ENCODE results near the gene ATXN1. TPM values are rescaled to one million over a fixed set of nuclear protein-coding genes. Genes with fewer than 3 reads are reported as not detected.

The ATXN1 gene
- total RNA-seq, 1 experiment from 2014 or later: under 0.01 TPM

DNA sequence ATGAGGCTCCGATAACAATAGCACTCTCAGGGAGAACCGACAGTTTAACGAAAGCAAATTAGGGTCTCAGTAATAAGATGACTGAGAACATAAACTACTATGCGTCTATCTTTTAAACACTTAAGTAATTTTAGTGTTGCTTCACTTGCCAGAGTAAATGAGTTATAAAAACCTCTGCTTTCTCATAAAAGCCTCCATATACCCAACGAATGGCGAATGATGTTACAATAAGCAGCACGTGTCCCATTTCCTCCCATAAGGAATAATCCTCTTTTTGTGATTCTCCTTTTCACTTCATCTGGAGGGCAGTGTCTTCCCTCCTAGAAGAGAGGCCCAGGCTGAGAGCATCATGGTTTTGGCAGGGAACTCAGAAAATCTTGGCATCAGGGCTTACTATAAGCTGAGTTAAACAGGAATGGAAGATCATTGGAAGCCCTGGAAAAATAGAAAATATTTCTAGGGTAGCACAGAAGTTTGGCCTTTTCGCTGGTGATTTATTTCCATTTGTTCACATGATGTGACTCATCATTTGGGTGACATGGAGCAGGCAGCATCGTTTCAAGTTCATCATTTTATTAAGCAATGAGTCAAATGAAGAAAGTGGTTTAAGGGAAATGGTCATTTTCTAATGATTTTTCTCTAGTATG, 255.4 kb downstream of the ATXN1 start:
- peak; percentile 79 for DNase-seq (ENCODE audit: low spot score)
- in situ Hi-C loops (cut with HindIII; ENCODE audit: low sequenced_read_pairs): no loop called here

DNA sequence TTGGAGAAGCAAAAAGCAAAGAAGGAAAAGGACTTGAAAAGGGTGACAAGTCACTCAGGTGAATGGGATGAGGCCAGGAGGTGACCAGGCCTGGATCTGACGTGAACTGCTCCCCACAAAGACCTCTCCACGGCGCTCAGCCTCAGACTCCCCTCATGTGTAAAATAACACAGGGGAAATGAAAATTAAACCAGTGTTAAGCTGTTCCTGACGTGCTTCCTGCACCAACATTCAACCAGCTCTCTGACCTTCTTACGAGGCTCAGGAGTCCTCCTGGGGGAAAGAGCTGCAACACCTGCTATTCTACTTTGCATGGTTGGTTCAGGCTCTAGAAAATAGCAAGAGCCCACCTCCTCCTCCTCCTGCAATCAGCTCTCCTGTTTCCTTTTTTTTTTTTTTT, 256.7 kb downstream of the ATXN1 start:
- DNase-seq (ENCODE audit: low spot score): no peak
- in situ Hi-C loops (cut with HindIII; ENCODE audit: low sequenced_read_pairs): no loop called here

DNA sequence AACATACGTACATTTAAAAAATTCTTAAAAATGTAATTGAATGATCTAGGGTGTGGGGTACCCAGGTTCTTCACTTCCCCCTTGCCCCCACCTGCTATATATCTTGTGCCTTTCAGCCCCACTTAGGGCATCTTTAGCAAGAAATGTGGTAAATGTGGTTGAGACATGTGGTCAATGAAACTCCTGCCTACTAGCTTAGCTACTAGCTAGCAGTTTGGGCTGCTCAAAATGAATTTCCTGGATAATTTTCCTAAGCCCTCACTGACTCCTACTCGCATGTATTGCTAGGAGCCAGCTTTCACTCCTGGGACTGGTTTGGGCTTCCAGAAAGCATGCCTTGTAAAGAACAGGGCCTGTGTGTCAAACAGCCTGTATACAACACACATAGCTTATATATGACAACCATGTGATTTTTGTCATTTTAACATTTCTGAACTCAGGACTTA, 257.3 kb downstream of the ATXN1 start:
- in situ Hi-C loops (cut with HindIII; ENCODE audit: low sequenced_read_pairs): no loop called here
- no peak for DNase-seq (ENCODE audit: low spot score)

DNA sequence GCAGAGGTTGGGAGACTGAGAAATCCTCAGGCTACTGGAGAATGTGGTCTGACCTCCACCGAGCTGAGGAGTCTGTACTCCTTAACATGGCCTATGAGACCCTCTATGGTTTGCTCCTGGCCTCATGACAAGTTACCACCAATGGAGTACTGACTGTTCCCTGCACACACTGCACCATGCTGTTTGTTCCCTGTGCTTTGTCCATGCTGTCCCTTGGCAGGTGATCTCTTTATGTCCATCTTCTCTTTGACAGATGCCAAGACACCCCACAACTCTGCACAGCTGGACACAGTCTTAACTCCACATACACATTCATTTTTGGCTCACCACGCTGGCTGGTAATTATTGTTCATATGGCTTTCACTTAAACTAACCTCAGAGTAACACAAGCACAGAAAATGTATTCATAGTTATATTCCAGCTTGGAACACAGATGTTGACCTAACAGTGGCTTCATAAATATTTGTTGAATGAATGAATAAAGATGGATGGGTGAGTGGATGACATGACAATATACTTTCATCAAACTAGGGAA, 258.0 kb downstream of the ATXN1 start:
- in situ Hi-C loops (cut with HindIII; ENCODE audit: low sequenced_read_pairs): no loop called here

DNA sequence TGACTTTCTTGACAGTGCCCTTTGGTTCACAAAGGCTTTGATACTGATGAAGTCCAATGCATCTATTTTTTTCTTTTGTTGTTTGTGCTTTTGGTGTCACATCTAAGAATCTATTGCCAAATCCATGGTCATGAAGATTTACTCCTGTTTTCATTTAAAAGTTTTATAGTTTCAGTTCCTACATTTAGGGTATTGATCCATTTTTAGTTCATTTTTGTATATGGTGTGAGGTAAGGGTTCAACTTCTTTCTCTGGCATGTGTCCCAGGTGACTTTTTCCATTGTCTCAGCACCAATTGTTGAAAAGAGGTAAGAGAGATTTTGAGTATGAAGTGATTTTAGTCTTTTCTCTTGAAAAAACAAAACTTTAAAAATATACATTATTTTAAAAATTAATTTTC, 262.3 kb downstream of the ATXN1 start:
- in situ Hi-C loops (cut with HindIII; ENCODE audit: low sequenced_read_pairs): no loop called here
- no peak for DNase-seq (ENCODE audit: low spot score)

More for the DNA sequence above, 258.0 kb downstream of the ATXN1 start:
- no peak for DNase-seq (ENCODE audit: low spot score)

DNA sequence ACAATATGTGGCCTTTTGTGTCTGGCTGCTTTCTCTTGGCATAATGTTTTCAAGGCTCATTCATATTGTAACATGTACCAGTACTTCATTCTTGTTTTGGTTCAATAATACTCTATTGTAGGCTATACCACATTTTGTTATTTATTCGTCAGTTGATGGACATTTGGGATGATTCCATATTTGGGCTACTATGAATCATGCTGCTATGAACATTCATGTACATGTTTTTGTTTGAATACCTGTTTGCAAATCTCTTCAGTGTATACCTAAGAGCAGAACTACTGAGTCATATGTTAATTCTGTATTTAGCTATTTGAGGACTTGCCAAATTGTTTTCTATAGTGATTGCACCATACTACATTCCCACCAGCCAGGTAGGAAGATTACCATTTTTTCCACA, 263.0 kb downstream of the ATXN1 start:
- no peak for DNase-seq (ENCODE audit: low spot score)
- in situ Hi-C loops (cut with HindIII; ENCODE audit: low sequenced_read_pairs): no loop called here

DNA sequence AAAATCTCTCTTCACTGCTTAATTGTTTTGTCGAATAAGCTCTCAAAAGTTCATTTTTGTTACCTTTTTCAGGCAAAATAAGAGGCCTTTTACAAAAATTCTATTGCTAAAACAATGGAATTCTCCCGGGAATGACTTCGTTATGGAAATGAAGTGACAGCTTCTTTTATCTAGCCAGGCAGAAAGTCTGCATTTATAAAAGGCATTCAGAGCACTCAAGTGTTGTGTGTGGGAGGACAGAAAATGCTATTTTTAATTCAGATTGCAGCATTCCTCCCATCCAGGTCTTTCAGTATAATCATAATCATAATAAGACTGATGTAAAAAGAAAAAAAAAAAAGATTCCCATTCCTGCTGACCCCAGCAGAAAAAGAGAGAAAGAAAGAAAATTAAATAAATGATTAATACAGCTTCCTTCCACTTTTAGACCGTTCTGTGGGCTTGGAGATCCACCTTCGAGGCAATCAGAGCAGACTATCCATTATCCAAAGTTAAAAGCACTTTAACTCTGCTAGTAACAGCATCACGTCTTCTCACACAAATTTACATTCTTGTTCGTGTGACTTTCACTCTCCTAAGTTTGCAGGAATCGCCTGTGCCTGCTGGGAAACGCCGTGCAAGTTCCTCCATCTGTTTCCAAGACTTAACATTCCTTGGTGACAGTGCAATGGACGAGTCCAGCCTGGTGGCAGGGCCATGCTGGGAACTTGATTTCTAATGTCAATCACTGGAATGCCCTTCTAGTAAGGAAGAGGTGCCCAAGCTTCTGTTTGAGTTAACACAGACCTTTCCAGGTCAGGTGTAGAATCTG, 264.1 kb downstream of the ATXN1 start:
- in situ Hi-C loops (cut with HindIII; ENCODE audit: low sequenced_read_pairs): no loop called here

DNA sequence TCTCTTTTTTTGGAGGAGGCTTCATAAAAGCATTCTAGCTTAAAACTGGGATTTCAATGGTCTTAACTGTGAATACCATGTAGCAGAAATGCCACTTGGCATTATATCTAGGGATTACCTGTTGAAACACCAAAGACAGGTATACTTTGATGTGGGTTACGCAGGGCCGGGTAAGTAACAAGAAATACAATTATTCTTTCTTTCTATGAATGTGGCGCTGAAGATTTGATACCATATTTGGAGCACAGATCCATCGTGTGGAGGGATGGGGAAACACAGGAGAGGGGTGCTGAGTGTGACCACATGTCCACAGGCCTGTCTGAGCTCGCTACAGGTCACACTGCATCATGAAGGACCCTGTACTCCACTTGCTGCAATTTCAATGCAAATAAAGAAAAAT, 265.1 kb downstream of the ATXN1 start:
- in situ Hi-C loops (cut with HindIII; ENCODE audit: low sequenced_read_pairs): no loop called here
- DNase-seq (ENCODE audit: low spot score): no peak

More for the DNA sequence above, 264.1 kb downstream of the ATXN1 start:
- no peak for DNase-seq (ENCODE audit: low spot score)

DNA sequence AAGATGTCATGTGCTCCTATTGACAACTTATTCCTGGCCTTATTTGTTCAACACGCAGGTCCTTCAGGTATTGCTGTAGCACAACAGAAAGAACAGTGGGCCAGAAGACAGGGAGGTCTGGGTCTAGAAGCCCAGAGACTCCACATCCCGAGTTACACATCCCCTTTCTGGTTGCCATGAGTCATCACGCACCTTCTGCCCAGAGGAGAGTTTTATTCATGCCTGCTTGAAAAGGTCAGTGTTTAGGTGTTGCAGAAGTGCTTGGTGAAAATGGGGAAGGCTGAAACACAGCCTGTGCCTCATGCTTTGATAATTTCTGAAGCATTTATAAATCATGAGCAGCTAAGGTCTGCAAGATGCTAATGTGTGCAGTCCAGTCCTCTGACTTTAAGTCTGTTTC, 266.5 kb downstream of the ATXN1 start:
- in situ Hi-C loops (cut with HindIII; ENCODE audit: low sequenced_read_pairs): no loop called here

DNA sequence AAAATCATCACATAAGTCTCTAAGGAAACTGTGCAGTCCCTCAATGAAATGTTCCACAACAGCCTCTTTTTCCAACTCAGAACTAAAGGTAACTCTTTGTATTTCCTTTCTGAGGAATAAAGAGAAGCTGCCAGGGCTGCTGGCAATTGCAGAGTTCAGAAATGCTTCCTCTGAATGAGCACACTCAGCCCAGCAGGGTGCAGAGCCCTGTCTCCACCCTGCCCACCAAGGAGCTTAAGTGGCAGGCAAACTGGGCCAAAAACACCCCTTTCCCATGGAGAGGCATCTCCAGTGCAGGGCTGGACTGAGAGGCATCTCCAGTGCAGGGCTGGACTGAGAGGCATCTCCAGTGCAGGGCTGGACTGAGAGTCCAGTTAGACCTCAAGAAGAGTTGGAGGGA, 267.5 kb downstream of the ATXN1 start:
- in situ Hi-C loops (cut with HindIII; ENCODE audit: low sequenced_read_pairs): no loop called here
- DNase-seq (ENCODE audit: low spot score): no peak

More for the DNA sequence above, 266.5 kb downstream of the ATXN1 start:
- no peak for DNase-seq (ENCODE audit: low spot score)

DNA sequence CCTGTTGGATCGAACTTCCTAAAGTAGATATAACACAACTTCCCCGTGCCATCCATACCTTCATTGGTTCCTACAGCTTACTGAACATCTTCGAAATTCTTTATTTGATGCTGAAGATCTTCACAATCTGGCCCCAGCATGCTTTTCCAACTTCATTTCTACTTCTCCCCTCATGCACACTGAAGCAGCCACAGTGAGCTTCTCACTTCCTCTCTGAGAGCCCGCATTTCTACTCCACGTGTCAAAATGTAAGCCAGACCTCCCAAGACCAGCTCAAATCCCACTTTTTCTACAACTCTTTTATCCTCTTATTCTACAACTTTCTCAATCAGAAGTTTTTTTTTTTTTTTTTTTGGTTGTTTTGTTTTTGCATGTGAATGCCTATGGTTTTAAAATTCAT, 268.1 kb downstream of the ATXN1 start:
- in situ Hi-C loops (cut with HindIII; ENCODE audit: low sequenced_read_pairs): no loop called here

DNA sequence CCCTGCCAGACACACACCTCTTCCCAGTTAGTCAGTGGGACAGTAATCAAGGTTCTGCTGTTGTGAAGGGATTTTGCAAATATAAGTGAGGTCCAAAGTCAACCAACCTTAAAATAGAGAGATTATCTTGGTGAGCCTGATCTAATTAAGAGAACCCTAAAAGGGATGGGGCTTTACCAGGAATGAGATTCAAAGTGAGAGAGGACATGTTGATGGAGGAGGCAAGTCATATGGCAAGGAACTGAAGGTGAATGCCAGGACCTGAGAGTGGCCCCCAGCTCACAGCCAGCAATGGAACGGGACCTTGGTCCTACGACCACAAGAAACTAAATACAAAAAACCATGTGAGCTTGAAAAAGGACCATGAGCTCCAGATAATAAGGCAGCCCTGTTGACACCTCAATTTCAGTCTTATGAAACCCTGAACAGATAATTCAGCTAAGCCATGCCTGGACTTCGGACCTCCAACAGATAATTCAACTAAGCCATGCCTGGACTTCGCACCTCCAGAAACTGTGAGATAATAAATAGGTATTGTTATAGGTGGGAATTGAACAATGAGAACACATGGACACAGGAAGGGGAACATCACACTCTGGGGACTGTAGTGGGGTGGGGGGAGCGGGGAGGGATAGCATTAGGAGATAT, 269.5 kb downstream of the ATXN1 start:
- DNase-seq (ENCODE audit: low spot score): no peak
- in situ Hi-C loops (cut with HindIII; ENCODE audit: low sequenced_read_pairs): no loop called here

More for the DNA sequence above, 268.1 kb downstream of the ATXN1 start:
- no peak for DNase-seq (ENCODE audit: low spot score)

DNA sequence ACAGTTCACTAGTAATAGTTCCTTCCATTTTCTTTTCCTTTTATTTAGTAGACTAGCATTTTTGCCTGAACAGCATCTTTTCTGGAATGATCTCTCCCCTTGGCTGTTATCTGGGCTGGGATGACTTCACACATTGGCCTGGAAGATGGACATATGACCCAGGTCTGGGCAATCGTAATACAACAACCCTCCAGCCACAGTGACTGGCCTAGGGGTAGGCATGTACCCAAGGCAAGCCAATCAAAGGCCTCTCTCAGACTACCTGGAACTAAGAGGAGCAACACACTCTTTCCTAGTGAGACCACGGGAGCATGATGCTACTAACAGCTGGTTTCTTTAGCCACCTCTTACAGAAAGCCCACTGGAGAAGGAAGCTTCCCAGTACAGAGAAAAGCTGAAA, 270.6 kb downstream of the ATXN1 start:
- DNase-seq (ENCODE audit: low spot score): no peak
- in situ Hi-C loops (cut with HindIII; ENCODE audit: low sequenced_read_pairs): no loop called here

DNA sequence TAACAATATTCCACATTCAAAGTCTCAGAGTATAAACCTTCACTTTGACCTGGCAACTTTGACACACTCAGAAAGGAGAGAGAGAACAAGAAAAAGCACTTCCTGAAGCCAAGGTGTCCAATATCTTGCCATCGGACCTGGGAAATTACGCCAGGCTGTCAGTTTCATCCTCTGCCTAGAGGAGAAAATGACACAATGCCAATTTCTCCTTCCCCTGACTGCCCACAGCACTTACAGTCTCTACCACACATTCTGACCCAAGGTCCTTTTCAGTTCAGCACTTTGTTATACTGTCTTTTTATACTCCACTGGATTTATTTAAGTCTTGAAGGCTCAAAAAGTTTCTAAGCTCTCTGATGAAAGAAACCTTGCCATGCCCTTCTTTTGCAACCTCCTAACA, 272.4 kb downstream of the ATXN1 start:
- peak; percentile 33 for DNase-seq (ENCODE audit: low spot score)
- in situ Hi-C loops (cut with HindIII; ENCODE audit: low sequenced_read_pairs): no loop called here

DNA sequence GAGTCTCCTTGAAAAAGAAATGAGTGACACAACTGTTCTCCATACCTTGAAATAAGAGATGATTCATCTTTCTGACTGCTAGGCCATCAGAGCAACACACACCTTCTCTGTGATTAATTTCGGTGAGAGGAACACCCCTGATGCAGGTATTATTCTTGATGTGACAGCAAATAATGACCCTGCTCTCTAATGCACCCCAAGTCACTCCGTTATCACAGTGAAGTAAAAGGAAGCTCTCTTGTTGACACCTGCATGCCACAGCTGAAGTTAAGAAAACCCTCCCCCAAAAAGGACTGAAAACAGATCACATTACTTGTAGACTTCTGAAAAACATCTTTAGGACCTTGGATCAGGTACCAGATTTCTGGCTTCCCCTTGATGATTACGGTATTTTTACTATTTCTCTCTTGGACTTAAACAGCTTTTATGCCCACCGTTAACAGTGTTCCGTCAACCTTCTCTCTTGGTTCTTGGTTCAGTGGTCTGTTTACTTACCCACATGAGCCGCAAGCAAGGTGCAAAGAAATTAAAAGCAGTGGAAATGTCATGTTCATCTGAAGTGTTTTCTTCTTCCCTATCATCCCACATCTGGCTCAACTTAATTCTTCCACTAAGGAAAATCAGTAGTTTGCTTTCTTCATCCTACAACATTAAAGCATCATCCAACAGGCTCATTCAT, 273.1 kb downstream of the ATXN1 start:
- DNase-seq (ENCODE audit: low spot score): no peak
- in situ Hi-C loops (cut with HindIII; ENCODE audit: low sequenced_read_pairs): no loop called here

DNA sequence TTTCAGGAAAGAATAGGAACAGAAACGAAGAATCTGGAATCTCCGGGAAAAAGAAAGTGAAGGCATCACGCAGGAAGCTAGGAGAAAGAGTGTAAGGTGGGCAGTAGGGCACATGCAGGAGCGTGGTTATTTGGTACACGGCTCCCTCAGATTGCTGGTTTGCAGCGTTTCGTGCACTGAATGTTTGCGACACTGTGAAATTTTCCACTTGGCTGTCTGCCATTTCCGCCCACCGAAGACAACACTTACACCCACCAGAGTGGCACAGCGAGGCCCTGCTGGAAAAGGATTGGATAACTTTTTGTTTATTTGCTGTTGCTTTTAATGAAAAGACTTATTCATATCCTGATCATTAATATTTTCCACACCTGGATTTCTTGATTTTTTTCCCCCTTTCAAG, 274.6 kb downstream of the ATXN1 start:
- in situ Hi-C loops (cut with HindIII; ENCODE audit: low sequenced_read_pairs): no loop called here
- DNase-seq (ENCODE audit: low spot score): no peak

DNA sequence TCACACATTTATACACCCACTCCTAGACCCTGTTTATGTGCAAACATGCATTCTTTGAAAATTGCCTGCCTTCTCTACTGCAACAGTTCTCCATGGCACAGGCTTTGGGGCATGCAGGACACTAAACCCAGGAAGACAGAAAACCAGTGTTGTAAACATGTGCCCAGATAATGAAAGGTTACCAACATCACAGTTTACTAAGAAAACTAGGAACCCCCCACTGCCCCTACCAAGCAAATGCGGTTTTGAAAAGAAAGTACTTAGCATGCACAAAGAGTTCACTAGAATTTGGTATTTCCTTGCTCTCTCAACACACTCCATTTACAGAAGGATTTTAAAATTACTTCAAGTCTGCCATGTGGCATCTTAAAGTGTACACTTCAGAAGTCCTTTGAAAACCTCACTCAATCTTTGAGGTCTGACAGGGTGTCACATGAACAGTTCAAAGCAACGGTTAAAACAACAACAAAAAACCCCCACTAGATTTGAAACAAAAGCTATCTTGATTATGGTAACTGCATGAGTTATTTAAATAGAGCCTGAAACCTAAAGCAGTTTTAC, 277.9 kb downstream of the ATXN1 start:
- DNase-seq (ENCODE audit: low spot score): no peak
- in situ Hi-C loops (cut with HindIII; ENCODE audit: low sequenced_read_pairs): no loop called here

DNA sequence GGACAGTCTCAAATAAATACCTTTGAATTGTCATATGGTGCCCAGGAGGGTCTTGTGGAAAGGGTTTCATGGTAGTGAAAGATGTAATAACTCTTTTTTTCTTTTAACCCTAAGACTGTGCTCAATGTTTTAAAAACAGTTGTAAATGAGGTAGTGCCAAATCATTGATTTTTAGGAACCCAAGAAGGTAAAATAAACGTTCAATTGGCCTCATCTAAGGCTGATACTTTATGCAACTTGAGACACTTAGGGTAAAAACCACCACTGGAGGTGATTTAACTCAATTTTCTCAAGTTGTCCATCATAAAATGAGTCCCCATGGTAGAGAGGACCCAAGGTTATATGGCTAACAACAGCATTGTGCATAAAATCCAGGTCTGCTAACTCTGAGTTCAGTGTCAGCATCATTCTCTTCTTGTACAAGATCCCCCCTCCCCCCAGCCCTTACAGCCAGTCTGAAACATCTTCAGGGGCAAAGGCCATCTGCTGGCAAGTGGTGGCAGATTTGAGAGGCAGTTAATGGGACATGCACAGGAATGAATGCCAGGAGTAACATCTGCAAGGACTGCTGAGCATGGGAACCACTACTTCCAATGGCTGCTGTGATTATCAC, 278.5 kb downstream of the ATXN1 start:
- no peak for DNase-seq (ENCODE audit: low spot score)
- in situ Hi-C loops (cut with HindIII; ENCODE audit: low sequenced_read_pairs): no loop called here

Measured in G401 (cell line).